ENCODE results near the gene MROH2B. TPM values are rescaled to one million over a fixed set of nuclear protein-coding genes. Genes with fewer than 3 reads are reported as not detected.

The MROH2B gene
- total RNA-seq, 4 donors from 2014 or later: 0.27 TPM; not detected in 3

GRCh38 chr5:40984884-40985283 lies 86.3 kb downstream of the MROH2B start:
- intact Hi-C loops (cut with DNase I): no loop called here
- no peaks in the 10 kb centered on the region for H3K27me3 ChIP-seq
- H3K4me1 ChIP-seq: no peaks in the 10 kb centered on the region
- WGBS, 2 donors: 84 to 91% methylated on average over 3 of the region's 3 CpGs
- no peaks in the 10 kb centered on the region for H3K36me3 ChIP-seq
- no peak for DNase-seq
- no peaks in the 10 kb centered on the region for H3K9me3 ChIP-seq
- TF ChIP-seq POLR2A (IDR thresholded peaks at IDR 0.05): no peak
- TF ChIP-seq CTCF (IDR thresholded peaks at IDR 0.05): no peak
- H3K4me3 ChIP-seq (replicated peaks in 1 of 3): no peak overlapping the region
- no peak overlapping the region for H3K27ac ChIP-seq

GRCh38 chr5:40983781-40984180 lies 87.4 kb downstream of the MROH2B start:
- H3K27ac ChIP-seq: no peak overlapping the region
- WGBS, 2 donors: 86 to 90% methylated on average over 3 of the region's 3 CpGs
- H3K36me3 ChIP-seq: no peaks in the 10 kb centered on the region
- H3K27me3 ChIP-seq: no peaks in the 10 kb centered on the region
- DNase-seq: no peak
- intact Hi-C loops (cut with DNase I): no loop called here
- no peaks in the 10 kb centered on the region for H3K9me3 ChIP-seq
- TF ChIP-seq CTCF (IDR thresholded peaks at IDR 0.05) (no peak), POLR2A (IDR thresholded peaks at IDR 0.05) (no peak)
- no peak overlapping the region for H3K4me3 ChIP-seq (replicated peaks in 1 of 3)
- no peaks in the 10 kb centered on the region for H3K4me1 ChIP-seq

- no peaks in the 10 kb centered on the region for H3K4me1 ChIP-seq
- no peak for DNase-seq
- no peak overlapping the region for H3K4me3 ChIP-seq (replicated peaks in 1 of 3)
- 93% methylated on average over 9 of the region's 9 CpGs for WGBS, 2 donors
- no peak for TF ChIP-seq POLR2A (IDR thresholded peaks at IDR 0.05)
- no peak for TF ChIP-seq CTCF (IDR thresholded peaks at IDR 0.05)
- no peak overlapping the region for H3K27ac ChIP-seq
- no peaks in the 10 kb centered on the region for H3K36me3 ChIP-seq
- no peaks in the 10 kb centered on the region for H3K9me3 ChIP-seq
- no peaks in the 10 kb centered on the region for H3K27me3 ChIP-seq
- intact Hi-C loops (cut with DNase I): no loop called here
Observed at GRCh38 chr5:40981420-40981819, 89.7 kb downstream of the MROH2B start.

- no peak overlapping the region for H3K4me3 ChIP-seq (replicated peaks in 1 of 3)
- H3K4me1 ChIP-seq: no peaks in the 10 kb centered on the region
- H3K27ac ChIP-seq: no peak overlapping the region
- 62 to 64% methylated on average over 3 of the region's 3 CpGs for WGBS, 2 donors
- no peaks in the 10 kb centered on the region for H3K36me3 ChIP-seq
- TF ChIP-seq POLR2A (IDR thresholded peaks at IDR 0.05): no peak
- TF ChIP-seq CTCF (IDR thresholded peaks at IDR 0.05): no peak
- intact Hi-C loops (cut with DNase I): no loop called here
- H3K27me3 ChIP-seq: no peaks in the 10 kb centered on the region
- no peak for DNase-seq
- no peaks in the 10 kb centered on the region for H3K9me3 ChIP-seq
Observed at GRCh38 chr5:40976836-40977235, 94.3 kb downstream of the MROH2B start.

- Histone ChIP-seq H3K9me3 (no peaks in the 10 kb centered on the region), H3K36me3 (no peaks in the 10 kb centered on the region), H3K27ac (no peak overlapping the region), H3K27me3 (no peaks in the 10 kb centered on the region), H3K4me3 (replicated peaks in 1 of 3) (no peak overlapping the region), H3K4me1 (no peaks in the 10 kb centered on the region)
- no peak for DNase-seq
- WGBS, 2 donors: 74 to 81% methylated on average over 3 of the region's 3 CpGs
- TF ChIP-seq POLR2A (IDR thresholded peaks at IDR 0.05) (no peak), CTCF (IDR thresholded peaks at IDR 0.05) (no peak)
- intact Hi-C loops (cut with DNase I): no loop called here
Observed at GRCh38 chr5:40976041-40976440, 95.1 kb downstream of the MROH2B start.

Data from thyroid gland (tissue), 4 donors.